Endothelial cell of umbilical vein (primary cell): ENCODE measurements around the gene XYLT1. TPM values are rescaled to one million over a fixed set of nuclear protein-coding genes. Genes with fewer than 3 reads are reported as not detected.

ENCODE experiments used
- BruUV-seq: library from RNA; stranded (reverse); fragments of 400-500 nt; replicated peaks from 2 replicates; lab custom pipeline; 2021; lab: Mats Ljungman, UMichigan
- CTCF ChIA-PET: fragments of 300-600, 350-600 bp; sonication (Branson Sonifier 250); formaldehyde crosslinking; loops from one replicate; lab custom pipeline; 2021; ENCODE audit warnings: antibody characterized with exemption, inconsistent platforms; lab: Charles Lee
- POLR2A ChIA-PET: fragments of 300-600, 350-600 bp; sonication (Branson Sonifier 250); formaldehyde crosslinking; loops from one replicate; lab custom pipeline; 2021; ENCODE audit warnings: antibody characterized with exemption, inconsistent platforms; lab: Charles Lee
- DNase-seq: peaks from one replicate; pipeline ENCODE4 v3.0.0-alpha.2; 2011; ENCODE audit warnings: low read depth, low spot score
- FAIRE-seq: peaks from 2 replicates; lab custom pipeline; 2011; peaks lifted over from hg19 to GRCh38; lab: Jason Lieb, UNC
- H2AFZ ChIP-seq: 2 replicates; pipeline ENCODE4 v1.6.0; 2012; ENCODE audit warnings: low read depth, low read length, control low read depth, inconsistent platforms
- H3K27ac ChIP-seq: 2 replicates; pipeline ENCODE4 v1.5.1; 2011; ENCODE audit warnings: low read depth, mild to moderate bottlenecking, control low read depth, low read length, moderate library complexity; ENCODE audit not compliant: insufficient read depth
- H3K27me3 ChIP-seq, 2 experiments: 2 replicates each; pipeline versions ENCODE4 v1.6.0 to v1.6.1; 2011; ENCODE audit warnings: low read length in 2 of 2, mixed read lengths in 1 of 2; ENCODE audit not compliant: control insufficient read depth in 2 of 2, insufficient read depth in 2 of 2
- H3K36me3 ChIP-seq, 2 experiments: 2 replicates in 1 of 2; 3 replicates in 1 of 2; pipeline ENCODE4 v1.5.1; 2011; ENCODE audit warnings: low read length in 2 of 2, mild to moderate bottlenecking in 1 of 2, moderate library complexity in 1 of 2; ENCODE audit not compliant: control insufficient read depth in 2 of 2, insufficient read depth in 2 of 2; ENCODE audit errors: extremely low read depth in 1 of 2
- H3K4me1 ChIP-seq: 3 replicates; pipeline ENCODE4 v1.5.1; 2011; ENCODE audit warnings: mild to moderate bottlenecking, low read length; ENCODE audit not compliant: control insufficient read depth, insufficient read depth; ENCODE audit errors: extremely low read depth
- H3K4me2 ChIP-seq: 2 replicates; pipeline ENCODE4 v1.6.1; 2011; ENCODE audit warnings: low read length, control low read depth, mixed read lengths; ENCODE audit not compliant: insufficient read depth
- H3K4me3 ChIP-seq, 3 experiments: fragments of 200-600 bp in 1 of 3; sonication (generic), shearing (Covaris generic) in 1 of 3; replicated peaks in 1 of 3; 2 replicates each; pipeline ENCODE4 v1.5.1; 2011 to 2016; ENCODE audit warnings: control low read depth in 3 of 3, low read length in 3 of 3, mild to moderate bottlenecking in 2 of 3, inconsistent platforms in 1 of 3, low read depth in 1 of 3, moderate library complexity in 1 of 3; ENCODE audit not compliant: insufficient read depth in 1 of 3
- H3K79me2 ChIP-seq: 2 replicates; pipeline ENCODE4 v1.6.0; 2012; ENCODE audit warnings: low read length, inconsistent platforms; ENCODE audit not compliant: control insufficient read depth, insufficient read depth
- H3K9ac ChIP-seq: replicated peaks from 2 replicates; pipeline ENCODE3; 2011; ENCODE audit warnings: low read length, control low read depth; ENCODE audit not compliant: insufficient read depth; ENCODE audit errors: extremely low read depth
- H3K9me1 ChIP-seq: replicated peaks from 3 replicates; pipeline ENCODE4 v1.6.0; 2011; ENCODE audit warnings: mild to moderate bottlenecking, low read length; ENCODE audit not compliant: control insufficient read depth, insufficient read depth; ENCODE audit errors: extremely low read depth
- H3K9me3 ChIP-seq: replicated peaks from 2 replicates; pipeline ENCODE4 v1.5.1; 2012; ENCODE audit warnings: low read length, inconsistent platforms; ENCODE audit not compliant: control insufficient read depth, insufficient read depth
- H4K20me1 ChIP-seq: replicated peaks from 2 replicates; pipeline ENCODE3; 2011; ENCODE audit warnings: mild to moderate bottlenecking, low read length; ENCODE audit not compliant: control insufficient read depth, insufficient read depth; ENCODE audit errors: extremely low read depth
- EZH2 ChIP-seq: IDR thresholded peaks from 2 replicates; pipeline ENCODE4 v1.6.1; 2012; ENCODE audit warnings: borderline replicate concordance, low read depth, mild to moderate bottlenecking, moderate library complexity, low read length, inconsistent platforms; ENCODE audit not compliant: severe bottlenecking
- FOS ChIP-seq: IDR thresholded peaks from 2 replicates; pipeline ENCODE4 v1.6.1; 2011; ENCODE audit warnings: mild to moderate bottlenecking, low read length, moderate library complexity, borderline replicate concordance; ENCODE audit not compliant: insufficient read depth
- GATA2 ChIP-seq: IDR thresholded peaks from 2 replicates; pipeline ENCODE4 v1.7.0; 2011; ENCODE audit warnings: low read depth, mild to moderate bottlenecking, moderate library complexity, mixed read lengths, low read length; ENCODE audit not compliant: insufficient read length, insufficient read depth
- JUN ChIP-seq: IDR thresholded peaks from 2 replicates; pipeline ENCODE4 v1.6.1; 2011; ENCODE audit warnings: borderline replicate concordance, low read depth; ENCODE audit not compliant: insufficient read length, insufficient read depth
- MYC ChIP-seq: IDR thresholded peaks from one replicate; pipeline ENCODE4 v1.6.1; 2011; ENCODE audit warnings: mild to moderate bottlenecking, low read depth, low read length
- POLR2A ChIP-seq: IDR thresholded peaks from 2 replicates; pipeline ENCODE4 v1.6.1; 2012; ENCODE audit warnings: low read depth, mild to moderate bottlenecking, control low read depth, low read length
- POLR2AphosphoS5 ChIP-seq: IDR thresholded peaks from 2 replicates; pipeline ENCODE4 v1.6.1; 2012; ENCODE audit warnings: low read depth, mild to moderate bottlenecking, control low read depth, low read length, moderate library complexity; ENCODE audit not compliant: insufficient read depth
- dilution Hi-C: fragments of 300-500 bp; cut with MboI; formaldehyde crosslinking; loops from one replicate; pipeline ENCODE4 v1.15.0; 2019; ENCODE audit warnings: low sequenced_read_pairs; ENCODE audit not compliant: extremely low pct_ligation_motif_present
- intact Hi-C: fragments of 100-400 bp; cut with micrococcal nuclease; formaldehyde crosslinking; loops from one replicate; pipeline ENCODE4 v1.10.0; 2022
- polyA plus RNA-seq, 4 experiments: library from polyadenylated mRNA; depleted of rRNA in 3 of 4; stranded (reverse) in 3 of 4; unstranded in 1 of 4; fragments of >200 nt; gene quantifications; 2 replicates each; pipeline versions ENCODE4 v1.2.1 to v1.2.3, GENCODE V29; 2011 to 2012; ENCODE audit warnings: missing spikeins in 1 of 4
- total RNA-seq: library from RNA; stranded (reverse); gene quantifications from 2 replicates; pipeline ENCODE4 v1.2.3, GENCODE V29; 2021
- TF ChIP-seq, protein P1 (sequence below), 2 donors: IDR thresholded peaks; 1 replicate in 1 of 2; 2 replicates in 1 of 2; pipeline ENCODE4 v1.5.1; 2011; ENCODE audit warnings: low read length in 2 of 2, mild to moderate bottlenecking in 2 of 2, moderate library complexity in 2 of 2, control low read depth in 1 of 2, inconsistent platforms in 1 of 2, low read depth in 1 of 2; ENCODE audit not compliant: insufficient read depth in 1 of 2; ENCODE audit errors: extremely low read depth in 1 of 2
- TF ChIP-seq, protein P2 (sequence below): IDR thresholded peaks from 2 replicates; pipeline ENCODE4 v1.6.1; 2011; ENCODE audit not compliant: insufficient read depth, insufficient read length

The XYLT1 gene
- total and polyA plus RNA-seq, 2 donors (not counting 3 experiments of a cell fraction or from before 2014, with no cell fraction given), result 0.63 to 2.9 TPM

- BruUV-seq, result no TSS peak
- DNase-seq, result no peak
- no peak overlapping the region for H3K27ac ChIP-seq
- dilution Hi-C loops (no loop called here), intact Hi-C loops (no loop called here)
- TF ChIP-seq, protein P1, sequence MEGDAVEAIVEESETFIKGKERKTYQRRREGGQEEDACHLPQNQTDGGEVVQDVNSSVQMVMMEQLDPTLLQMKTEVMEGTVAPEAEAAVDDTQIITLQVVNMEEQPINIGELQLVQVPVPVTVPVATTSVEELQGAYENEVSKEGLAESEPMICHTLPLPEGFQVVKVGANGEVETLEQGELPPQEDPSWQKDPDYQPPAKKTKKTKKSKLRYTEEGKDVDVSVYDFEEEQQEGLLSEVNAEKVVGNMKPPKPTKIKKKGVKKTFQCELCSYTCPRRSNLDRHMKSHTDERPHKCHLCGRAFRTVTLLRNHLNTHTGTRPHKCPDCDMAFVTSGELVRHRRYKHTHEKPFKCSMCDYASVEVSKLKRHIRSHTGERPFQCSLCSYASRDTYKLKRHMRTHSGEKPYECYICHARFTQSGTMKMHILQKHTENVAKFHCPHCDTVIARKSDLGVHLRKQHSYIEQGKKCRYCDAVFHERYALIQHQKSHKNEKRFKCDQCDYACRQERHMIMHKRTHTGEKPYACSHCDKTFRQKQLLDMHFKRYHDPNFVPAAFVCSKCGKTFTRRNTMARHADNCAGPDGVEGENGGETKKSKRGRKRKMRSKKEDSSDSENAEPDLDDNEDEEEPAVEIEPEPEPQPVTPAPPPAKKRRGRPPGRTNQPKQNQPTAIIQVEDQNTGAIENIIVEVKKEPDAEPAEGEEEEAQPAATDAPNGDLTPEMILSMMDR (IDR thresholded peaks at IDR 0.05; ENCODE audit: extremely low read depth in 1 of 2, insufficient read depth in 1 of 2, low read depth in 1 of 2, low read length in 2 of 2), result no peak
- TF ChIP-seq JUN, result no peak
- TF ChIP-seq POLR2A, result no peak
- TF ChIP-seq EZH2, result no peak
- no peak for TF ChIP-seq POLR2AphosphoS5
- no peak for TF ChIP-seq GATA2
- no peak for TF ChIP-seq MYC
- TF ChIP-seq, protein P2, sequence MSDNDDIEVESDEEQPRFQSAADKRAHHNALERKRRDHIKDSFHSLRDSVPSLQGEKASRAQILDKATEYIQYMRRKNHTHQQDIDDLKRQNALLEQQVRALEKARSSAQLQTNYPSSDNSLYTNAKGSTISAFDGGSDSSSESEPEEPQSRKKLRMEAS, result no peak
- no peak for TF ChIP-seq FOS
- no peaks in the 10 kb centered on the region for H3K27me3 ChIP-seq
- POLR2A ChIA-PET, result no interaction called here
- CTCF ChIA-PET, result no interaction called here
- no peak overlapping the region for H3K9ac ChIP-seq
- H3K9me3 ChIP-seq, result no peaks in the 10 kb centered on the region
- no peaks in the 10 kb centered on the region for H4K20me1 ChIP-seq
- H3K4me1 ChIP-seq, result no peaks in the 10 kb centered on the region
- no peak overlapping the region for H3K4me2 ChIP-seq
- no peak for FAIRE-seq
- H3K9me1 ChIP-seq, result no peaks in the 10 kb centered on the region
- no peaks in the 10 kb centered on the region for H3K79me2 ChIP-seq
- H2AFZ ChIP-seq, result no peak overlapping the region
- H3K36me3 ChIP-seq, result no peaks in the 10 kb centered on the region
- no peak overlapping the region for H3K4me3 ChIP-seq
These were observed 267.3 kb downstream of the XYLT1 start for GRCh38 chr16:17203424-17203823.
